HS-5 (cell line): ENCODE results near the gene PPP1CA.
A peak's percentile ranks its signal among the peaks of the same experiment; 100 is the strongest.

ENCODE experiments used
- DNase-seq: peaks from one replicate; pipeline ENCODE4 v3.0.0-alpha.2; 2012; ENCODE audit warnings: low read depth

The PPP1CA gene

DNA sequence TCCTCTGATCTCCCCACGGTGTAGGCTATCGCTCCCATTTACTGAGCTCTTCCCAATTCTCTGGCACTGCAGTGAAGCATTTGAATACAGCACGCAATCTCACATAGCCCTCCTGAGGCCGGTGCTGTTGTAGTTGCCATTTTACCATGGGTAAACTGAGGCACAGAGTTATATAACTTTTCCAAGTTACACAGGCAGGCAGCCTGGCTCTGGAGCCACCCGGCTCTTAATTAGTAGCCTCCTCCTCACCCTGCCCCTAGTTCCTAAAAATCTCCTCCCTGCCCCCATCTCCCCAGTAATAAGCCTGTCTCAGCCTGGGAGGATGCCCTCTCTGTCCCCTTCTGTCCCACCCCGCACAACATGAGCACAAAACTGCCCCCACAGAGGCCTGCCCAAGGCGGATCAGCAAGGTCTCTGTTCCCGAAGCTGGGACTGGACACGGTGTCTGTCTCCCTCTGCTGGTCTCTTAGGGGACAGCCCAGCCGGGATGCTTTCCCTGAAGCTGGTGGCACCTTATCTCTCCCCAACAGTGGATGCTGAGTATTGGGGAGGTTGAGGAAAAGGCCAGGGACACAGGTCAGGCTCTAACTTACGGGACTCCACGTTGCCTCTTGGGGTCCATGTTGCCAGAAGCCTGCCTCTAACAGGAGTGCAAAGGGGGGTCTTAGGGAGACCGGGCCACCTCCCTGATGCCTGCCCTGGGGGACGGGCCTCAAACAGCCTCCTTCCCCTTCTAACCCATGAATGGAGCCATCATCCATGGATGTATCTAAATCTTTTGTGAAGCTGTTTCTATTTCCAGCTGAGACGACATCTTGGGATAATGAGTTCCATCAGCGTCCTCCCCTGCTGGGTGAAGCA, 19.2 kb downstream of the PPP1CA start:
- no peak for DNase-seq

DNA sequence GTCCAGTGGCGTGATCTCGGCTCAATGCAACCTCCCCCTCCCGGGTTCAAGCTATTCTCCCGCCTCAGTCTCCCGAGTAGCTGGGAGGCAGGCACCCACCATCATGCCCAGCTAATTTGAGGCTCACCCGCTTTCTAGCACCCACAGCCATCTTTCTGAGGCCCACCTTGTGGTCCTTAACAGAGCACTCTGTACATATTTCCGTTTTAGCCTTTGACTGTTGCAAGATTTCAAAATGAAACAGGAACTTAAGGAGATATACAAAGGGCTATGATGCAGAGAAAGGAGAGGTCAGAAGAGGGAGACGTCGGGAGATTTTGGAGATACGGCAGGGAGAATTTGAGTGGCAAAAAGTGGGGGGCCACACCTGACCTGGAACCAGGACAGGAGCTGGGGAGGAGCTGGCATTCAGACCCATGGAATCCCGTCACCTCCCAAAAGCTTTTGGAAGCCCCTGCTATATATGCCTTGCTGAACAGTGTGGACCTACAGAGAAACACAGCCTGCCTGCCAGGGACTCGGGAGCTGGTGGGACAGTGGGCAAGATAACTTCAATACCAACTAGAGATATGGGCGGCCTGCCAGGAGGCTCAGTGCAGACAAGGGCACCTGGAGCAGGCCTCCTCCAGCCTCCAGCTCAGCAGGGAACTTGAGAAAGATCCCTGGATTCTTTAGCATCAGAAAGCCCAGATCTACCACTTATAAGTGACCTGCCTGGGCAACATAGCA, 20.2 kb downstream of the PPP1CA start:
- DNase-seq, result no peak

DNA sequence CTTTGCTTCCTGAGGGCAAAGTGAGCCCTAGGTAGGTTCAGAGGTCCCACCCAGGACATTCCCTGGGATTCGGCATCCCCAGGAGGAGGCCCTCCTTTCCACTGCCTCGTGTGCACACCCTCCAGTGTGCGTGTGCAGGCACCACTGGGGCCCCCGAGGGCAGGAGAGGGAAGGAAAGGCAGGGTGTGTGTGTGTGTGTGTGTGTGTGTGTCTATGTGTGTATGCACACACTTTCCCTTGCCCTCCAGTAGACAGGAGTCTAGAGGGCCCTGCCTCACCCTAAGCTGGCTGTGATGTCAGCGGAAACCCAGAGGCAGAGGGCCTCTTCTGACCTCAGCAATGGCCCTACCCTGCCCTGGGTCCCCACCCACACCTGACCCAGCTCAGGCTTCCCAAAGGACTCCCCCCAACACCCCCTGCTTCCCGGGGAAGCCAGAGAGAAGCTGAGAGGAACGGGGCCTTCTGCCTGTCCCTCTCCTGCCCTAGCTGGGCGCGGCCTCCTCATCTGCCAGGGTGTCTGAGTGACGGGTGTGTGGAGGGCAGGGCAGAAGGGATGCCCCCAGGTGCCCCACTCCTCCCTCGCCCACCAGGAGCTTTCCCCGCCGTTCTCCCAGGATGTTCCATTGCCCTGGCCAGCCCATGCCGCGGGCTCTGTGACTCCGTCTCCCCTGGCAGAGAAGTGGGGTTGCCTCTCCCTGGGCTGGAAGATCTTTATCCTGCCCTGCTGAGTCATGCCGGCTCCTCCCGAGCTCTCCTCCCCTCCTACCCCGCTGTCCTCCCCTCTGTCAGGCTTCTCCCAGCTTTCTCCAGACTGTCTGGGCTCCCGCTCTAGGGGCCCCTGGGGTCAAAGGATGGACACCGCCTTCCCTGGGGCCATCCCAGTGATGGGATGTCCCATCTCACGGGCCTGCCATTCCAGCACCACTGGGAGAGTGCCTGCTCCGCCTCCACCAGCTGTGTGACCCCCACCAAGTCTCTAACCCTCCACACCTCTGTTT, 22.3 kb downstream of the PPP1CA start:
- no peak for DNase-seq

DNA sequence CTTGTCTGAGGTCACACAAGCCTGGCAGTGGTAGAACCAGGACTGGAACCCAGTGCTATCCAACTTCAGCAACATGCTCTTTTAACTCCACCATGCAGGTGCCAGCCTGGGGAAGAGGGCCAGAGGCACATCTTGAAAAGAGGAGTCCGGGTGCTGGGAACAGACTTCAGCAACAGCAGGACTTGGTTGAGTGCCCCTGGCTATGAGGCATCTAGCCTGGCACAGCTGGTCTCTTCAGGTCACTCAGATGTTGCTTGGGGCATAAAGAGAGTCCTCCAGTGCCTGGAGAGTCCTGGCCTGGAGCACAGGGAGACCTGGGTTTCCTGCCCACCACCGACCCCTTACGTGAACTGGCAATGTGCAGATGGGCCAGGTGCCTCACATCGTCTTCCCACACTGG, 23.1 kb downstream of the PPP1CA start:
- DNase-seq, result no peak

DNA sequence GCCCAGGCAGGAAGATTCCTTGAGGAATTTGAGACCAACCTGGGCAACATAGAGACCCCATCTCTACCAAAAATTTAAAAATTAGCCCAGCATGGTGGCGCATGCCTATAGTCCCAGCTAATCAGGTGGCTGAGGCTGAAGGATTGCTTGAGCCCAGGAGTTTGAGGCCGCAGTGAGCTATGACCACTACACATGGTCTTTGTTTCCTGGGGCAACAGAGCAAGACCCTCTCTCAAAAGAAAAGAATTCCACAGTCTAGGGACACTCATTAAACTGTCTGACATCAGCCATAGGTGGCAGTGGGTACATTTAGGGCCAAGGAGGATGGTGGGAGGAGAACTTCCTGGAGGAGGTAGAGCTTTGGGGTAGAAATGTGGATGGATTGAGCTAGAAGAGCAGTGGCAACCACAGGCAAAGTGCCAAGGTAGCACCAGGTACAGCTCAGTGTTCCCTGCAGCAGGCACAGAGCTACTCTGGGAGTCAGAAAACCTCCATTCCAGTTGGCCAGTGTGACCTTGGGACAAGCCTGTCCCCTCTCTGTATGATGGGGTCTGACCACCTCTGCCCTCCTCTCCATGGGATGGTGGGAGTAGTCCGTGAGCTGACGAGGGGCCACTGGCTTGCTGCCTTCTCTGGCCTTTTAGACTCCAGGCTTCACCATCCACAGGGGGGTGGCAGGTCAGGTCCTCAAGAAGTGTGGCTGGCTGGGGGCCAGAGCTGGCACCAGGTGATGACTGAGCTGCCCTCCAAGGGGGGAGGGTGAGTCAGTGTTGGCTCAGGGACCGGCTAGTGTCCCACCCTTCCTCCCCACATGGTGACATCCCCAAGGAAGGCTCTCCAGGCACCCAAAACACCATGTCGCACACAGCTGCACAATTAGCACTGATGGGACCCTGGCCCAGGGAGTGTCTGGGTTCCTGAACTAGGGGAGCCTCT, 24.5 kb downstream of the PPP1CA start:
- no peak for DNase-seq

DNA sequence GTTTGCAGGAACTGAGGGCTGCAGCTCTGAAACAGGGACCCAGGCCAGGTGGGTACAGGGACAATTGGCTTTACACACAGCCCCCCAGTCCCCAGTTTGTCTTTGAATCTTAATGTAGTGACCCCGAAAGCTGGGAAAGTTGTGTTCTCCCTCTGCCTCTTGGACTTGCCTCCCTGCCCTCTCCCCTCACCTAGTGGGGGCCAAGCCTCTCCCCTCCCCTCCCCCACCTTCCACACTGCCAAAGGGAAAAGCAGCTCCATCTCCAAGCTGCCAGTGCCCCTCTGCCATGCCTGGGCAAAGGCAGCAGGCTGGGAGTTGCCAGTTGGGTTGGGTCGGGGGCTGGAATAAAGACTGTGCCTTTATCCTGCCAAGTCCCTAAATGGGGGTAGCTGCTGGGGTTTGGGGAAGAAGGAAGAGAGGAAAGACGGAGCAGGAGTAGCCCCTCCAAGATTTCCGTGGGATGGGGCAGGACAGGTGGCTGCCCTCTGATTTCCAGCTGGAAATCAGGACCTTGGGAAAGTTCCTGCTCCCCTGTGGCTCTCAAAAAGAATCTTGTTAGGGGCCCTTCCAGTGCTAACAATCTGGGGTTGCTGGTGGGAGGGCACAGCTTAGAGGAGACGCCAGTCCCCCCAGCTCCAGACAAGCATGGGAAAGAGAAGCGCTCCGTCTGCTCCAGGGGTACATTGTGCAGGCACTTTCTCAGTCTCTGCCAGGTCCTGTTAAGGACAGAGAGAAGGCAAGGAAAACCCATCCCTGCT, 25.4 kb downstream of the PPP1CA start:
- no peak for DNase-seq

DNA sequence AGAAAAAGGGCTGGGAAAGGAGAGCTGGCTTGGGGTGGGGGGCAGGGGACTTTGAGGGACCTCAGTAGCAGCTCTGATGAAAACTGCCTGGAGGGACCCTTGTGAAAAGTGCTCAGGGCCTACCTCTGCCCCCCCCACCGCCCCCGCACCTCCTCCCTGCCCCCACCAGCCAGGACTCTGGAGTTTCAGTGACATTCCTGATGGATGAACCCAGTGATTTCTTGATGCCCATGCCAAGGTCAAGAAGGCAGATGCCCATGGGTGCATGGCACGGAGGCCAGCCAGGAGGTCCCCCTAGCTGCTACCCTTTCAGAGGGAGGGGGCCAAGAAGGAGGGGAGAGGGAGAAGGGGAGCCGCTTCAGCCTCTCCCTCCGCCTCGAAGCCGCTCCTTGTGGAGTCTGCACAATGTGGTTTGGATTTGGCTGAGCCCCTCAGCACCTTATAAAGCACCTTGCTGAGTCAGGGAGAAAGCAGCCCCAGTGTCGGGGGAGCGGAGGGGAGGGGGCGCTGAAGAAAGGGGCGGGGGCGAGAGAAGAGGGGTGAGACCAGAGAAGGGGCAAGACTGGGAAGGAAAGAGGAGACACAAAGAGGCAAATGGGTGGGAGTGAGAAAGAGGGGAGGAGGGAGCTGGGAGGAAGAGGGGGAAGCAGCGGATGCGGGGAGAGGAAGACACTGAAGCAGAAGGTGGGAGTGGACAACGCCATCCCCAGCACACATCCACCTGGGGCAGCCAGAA, 26.2 kb downstream of the PPP1CA start:
- no peak for DNase-seq

DNA sequence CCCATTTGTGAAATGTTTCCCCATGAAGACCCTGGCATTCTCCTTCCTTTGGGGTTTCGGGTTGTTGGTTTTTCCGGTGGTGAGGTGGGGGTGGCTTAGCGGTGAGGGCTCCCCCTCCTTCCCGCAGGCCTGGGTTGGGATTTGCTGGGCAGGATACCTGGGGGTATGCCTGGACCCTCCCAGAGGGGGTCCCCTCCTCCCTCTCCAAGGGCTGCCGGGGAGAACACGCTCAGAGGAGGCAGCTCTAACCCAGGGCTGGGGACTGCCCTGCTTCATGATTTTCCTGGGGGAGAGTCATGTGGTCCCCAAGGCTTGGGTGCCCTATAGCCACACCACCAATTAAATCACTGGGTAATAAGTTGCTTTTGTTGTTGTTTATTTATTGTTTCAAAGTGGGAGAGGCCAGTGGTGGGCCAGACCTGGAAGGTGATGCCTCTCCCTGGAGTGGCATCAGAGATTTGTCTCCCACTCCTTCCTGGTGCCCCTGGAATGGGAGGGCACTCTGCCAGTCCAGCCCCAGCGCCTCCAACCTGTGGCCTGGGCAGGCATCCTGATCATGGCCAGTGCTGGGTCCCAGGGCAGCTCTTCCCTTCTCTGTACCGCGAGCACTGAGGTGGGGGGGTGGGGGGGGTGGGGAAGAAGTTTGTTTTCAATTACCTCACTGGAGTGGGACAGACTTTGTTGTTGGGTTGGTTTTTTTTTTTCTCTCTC, 26.9 kb downstream of the PPP1CA start:
- no peak for DNase-seq

DNA sequence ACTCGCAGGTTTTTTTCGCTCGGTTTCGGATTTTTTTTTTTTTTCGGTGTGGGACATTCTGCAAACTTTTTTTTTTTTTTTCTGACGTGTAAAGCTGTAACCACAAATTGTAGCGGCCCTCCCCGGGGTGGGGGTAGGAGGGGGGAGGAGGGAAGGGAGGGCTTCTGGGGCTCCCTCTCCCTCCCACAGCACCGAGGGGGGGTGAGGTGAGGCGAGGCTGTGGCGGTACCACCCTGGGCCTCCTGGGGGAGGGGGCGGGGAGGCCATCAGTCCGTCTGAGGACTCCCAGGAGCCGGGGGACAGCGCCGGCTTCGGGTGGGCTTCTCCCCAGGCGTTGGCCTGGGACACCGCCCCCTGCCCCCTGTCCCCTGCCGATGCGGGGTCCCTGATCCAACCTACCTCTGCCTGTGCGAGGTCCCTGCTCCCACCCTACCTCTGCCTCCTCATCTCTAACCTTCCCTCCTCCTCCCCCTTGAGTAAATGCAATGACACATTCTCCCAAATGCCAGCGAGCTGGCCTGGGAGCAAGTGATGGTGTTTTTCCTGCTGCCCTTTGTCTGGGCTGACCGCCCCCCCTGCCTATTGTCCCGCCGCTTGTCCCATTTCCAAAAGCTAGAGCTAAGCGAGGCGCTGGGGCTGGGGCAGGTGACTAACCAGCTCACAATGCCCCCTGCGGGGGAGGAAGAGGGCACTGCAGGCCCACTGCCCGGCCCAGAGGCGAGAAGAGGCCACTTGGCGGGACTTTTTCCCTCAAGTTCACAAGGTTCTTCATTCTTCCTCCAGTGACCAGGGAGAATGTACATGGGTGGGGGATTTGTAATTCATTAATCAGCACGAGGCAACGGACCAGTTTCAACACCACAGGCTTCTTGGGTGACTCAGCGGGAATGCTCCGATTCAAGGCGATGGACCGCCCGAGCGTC, 27.7 kb downstream of the PPP1CA start:
- peak; percentile 97 for DNase-seq

DNA sequence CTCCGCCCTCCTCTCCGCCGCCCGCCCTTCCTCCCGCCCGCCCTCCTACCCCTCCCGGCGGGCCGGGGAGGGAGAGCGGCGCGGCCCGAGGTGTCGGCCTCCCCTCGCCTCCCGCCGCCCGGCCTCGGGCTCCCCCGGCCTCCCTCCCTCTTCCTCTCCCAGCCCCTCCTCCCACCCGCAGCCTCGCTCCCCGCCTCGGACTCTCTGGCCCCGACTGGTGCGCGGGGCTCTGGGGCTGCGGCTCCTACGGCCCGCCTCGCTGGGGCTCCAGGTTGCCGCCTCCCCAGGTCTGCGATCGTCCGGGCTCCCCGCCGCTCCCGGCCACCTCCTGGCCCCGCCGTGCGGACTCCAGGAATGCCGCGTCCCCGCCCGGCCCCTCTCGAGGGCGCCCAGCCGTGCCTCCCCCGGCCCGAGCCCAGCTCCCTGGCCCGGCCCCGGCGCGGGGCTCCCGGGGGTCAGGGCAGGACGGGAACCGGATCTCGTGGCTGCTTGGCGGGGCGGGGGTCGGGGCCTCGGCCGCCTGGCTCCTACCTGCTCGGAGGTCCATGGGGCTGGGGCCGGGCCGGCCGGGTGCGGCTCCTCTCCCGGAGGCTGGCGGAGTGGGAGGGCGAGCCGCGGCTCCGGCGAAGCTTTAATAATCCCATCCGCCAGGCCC, 28.5 kb downstream of the PPP1CA start, which contains the start of gene CLCF1:
TSS of gene CLCF1 (minus strand) at position 606 of the 655 bp plus-strand sequence. CDS start at position 547, 59 bp downstream.
- no peak for DNase-seq

DNA sequence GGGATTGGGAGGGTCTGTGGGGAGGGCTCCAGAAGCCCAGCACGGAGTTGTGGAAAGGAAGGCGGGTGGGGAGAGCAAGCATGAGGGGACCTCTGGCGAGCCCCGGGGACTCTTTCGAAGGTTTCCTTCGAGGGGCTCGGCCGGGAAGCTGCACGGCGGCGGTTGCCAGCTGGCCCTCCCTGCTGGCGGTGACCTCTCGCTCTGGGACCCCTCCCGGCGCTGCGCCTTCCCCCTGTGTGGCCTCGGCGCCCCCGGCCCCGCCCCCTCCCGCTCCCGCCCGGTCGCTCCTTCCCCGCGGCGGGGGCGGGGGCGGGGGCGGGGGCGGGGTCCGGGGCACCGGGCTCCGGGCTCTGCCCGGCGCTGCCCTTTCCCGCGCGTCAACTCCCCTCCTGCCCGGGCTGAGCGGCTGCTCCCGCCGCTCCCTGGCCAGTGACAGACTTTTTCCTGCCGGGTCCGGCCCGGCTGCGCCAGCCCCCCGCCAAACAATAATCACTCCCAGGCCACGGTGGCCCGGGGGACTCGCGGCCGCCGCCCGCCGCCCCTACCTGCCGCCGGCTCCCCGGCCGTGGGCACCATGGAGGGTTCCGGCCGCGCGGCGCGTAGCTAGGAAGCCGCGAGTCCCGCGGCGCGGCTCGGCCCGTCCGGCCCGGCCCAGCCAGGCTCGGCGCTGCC, 29.2 kb downstream of the PPP1CA start:
- DNase-seq, result no peak

DNA sequence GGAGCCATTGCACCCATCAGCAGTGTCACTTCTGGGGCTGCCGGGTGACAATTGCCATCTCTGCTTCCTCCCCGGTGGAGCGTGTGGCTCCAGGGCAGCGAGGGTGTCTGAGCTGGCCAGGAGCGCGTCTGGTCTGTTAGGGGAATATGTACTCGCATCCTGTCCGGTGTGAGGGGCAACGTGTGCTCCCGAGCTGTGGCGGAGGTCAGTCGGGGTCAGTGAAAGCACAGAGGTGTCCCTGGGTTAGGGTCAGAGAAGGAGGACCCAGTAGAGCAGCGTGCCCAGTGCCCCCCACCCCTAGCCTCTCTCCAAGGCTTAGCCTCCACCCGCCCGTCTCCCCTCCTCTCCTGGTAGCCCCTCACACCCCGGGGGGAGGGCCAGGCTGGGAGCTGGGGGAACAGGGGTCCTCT, 29.7 kb downstream of the PPP1CA start:
- DNase-seq, result no peak

DNA sequence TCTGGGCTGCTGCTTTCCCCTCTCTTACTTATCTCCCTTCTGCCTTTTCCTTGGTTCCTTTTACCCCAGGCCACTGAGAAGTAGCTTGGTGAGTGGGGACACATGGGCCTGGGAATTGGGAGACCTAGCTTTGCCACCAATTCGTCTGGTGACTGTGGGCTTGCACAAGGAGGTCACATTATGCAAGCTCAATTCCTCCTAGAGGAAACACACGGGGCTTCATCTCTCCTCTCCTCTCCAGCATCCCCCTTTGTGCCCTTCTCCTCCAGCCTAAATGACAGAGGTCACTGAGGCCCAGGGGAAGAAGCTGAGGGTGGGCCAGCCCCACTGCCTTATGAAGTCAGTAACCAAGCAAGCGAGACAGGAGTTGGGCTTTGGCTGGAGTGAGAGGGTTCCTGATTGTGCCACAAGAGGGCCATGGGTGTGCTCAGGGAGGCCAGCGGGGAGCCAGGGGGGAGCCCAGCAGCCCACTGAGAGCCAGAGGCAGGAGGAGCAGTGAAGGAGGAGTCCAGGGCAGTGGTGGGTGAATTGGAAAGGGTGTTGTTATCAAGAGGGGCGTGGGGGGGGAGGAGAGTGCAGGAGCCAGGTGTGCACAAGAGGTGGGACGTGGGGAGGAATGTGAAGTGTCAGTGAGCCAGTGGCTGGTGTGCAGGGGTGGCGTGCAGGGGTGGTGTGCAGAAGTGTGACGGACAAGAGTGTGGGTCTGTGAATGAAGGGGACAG, 30.3 kb downstream of the PPP1CA start:
- DNase-seq, result no peak

DNA sequence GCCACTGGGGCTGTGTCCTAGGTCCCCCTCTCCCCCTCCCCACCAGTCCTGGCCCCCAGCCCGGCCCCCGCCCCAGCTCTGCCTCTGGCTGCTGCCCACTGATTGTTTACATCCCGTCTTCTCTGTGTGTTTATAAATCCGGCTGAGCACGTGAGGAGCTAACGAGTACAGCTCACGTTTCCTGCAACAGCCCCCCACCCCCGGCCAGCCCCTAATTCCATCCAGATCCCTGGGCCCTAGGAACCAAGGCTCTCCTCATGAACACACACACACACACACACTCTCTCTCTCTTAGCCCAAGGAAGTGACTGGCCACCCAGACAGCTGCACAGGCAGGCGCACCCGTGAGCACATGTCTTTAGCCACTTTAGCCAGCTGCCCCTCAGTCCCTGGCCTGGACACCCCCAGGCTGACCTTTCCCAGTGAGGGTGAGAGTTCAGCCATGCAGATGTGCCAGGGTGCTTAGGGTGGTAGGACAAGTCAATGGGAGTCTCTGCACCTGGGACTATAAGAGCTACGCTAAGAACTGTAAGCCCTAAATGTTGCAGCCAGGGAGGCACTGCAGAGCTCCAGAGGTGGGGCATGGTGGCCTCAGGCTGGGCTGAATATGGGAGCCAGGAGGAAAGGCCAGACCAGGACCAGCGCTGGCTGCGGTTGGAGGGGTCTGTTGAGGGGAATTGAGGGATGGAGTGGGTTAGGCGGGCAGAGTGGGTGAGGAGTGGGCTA, 31.1 kb downstream of the PPP1CA start:
- no peak for DNase-seq

DNA sequence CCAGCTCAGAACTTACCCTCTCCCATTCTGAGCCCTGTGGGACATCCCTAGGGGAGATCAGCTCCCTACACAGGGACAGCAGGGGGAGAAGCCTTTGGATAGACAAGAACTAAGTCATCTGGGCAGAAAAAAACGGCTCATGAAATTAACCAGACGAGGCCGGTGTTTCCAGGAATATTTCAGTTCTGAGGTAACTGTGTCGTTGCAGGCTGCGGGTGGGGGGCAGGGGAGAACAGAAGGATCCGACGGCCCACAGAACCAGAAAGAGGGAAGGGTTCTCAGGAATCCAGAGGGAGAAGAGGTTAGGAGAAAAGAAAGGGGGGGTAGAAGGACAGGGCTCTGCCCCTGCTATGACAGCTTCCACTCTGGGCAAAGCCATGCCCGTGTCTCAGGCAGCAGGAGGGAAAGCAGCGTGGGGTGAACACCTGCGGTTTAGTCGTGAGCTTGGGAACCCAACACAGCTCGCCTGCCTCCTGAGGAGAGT, 31.8 kb downstream of the PPP1CA start:
- DNase-seq, result no peak
